Hepatocyte (in vitro differentiated cells): ENCODE data around the gene ZBTB22. TPM values are rescaled to one million over a fixed set of nuclear protein-coding genes. Genes with fewer than 3 reads are reported as not detected.
"Not testable (repeated sequence)": the region's sequence is repeated elsewhere in the genome, so short reads cannot be mapped to it uniquely, and the experiment has no call there.

ENCODE experiments used
- DNase-seq: peaks from one replicate; pipeline ENCODE4 v3.0.0-alpha.2; 2016; ENCODE audit warnings: low spot score
- H2AFZ ChIP-seq: fragments of 200-600 bp; sonication (generic); 2 replicates; pipeline ENCODE4 v1.6.0; 2016; ENCODE audit warnings: antibody characterized with exemption, mild to moderate bottlenecking
- H3K27ac ChIP-seq: fragments of 200-600 bp; sonication (generic); 2 replicates; pipeline ENCODE4 v1.5.1; 2016; ENCODE audit warnings: mild to moderate bottlenecking
- H3K27me3 ChIP-seq: fragments of 200-600 bp; sonication (generic); 2 replicates; pipeline ENCODE4 v1.6.1; 2016
- H3K36me3 ChIP-seq: fragments of 200-600 bp; sonication (generic); replicated peaks from 2 replicates; pipeline ENCODE4 v1.5.1; 2016; ENCODE audit warnings: low read depth; ENCODE audit not compliant: insufficient read depth
- H3K4me1 ChIP-seq: fragments of 200-600 bp; sonication (generic); 2 replicates; pipeline ENCODE4 v1.5.1; 2016; ENCODE audit warnings: mild to moderate bottlenecking, moderate library complexity; ENCODE audit not compliant: insufficient read depth
- H3K4me2 ChIP-seq: fragments of 200-600 bp; sonication (generic); 2 replicates; pipeline ENCODE4 v1.6.0; 2016
- H3K4me3 ChIP-seq: fragments of 200-600 bp; sonication (generic); 2 replicates; pipeline ENCODE4 v1.5.1; 2016; ENCODE audit warnings: mild to moderate bottlenecking
- H3K79me2 ChIP-seq: fragments of 200-600 bp; sonication (generic); 2 replicates; pipeline ENCODE4 v1.6.0; 2017; ENCODE audit warnings: mild to moderate bottlenecking
- H3K9me2 ChIP-seq: fragments of 200-600 bp; sonication (generic); replicated peaks from 2 replicates; pipeline ENCODE4 v1.6.0; 2017; ENCODE audit warnings: mild to moderate bottlenecking; ENCODE audit not compliant: insufficient read depth
- H3K9me3 ChIP-seq: fragments of 200-600 bp; sonication (generic); 2 replicates; pipeline ENCODE4 v1.5.1; 2016; ENCODE audit warnings: low read depth, mild to moderate bottlenecking
- H4K20me1 ChIP-seq: fragments of 200-600 bp; sonication (generic); 2 replicates; pipeline ENCODE4 v1.6.0; 2016; ENCODE audit warnings: mild to moderate bottlenecking; ENCODE audit not compliant: insufficient read depth, poor library complexity, severe bottlenecking
- EZH2 ChIP-seq: fragments of 200-600 bp; sonication (generic); IDR thresholded peaks from 2 replicates; pipeline ENCODE4 v1.6.1; 2016; ENCODE audit warnings: antibody characterized with exemption, mild to moderate bottlenecking, borderline replicate concordance
- EZH2phosphoT487 ChIP-seq: fragments of 200-600 bp; sonication (generic); IDR thresholded peaks from one replicate; pipeline ENCODE4 v1.6.1; 2018; ENCODE audit warnings: antibody characterized with exemption, mild to moderate bottlenecking, low read depth, moderate library complexity; ENCODE audit not compliant: unreplicated experiment, severe bottlenecking
- WGBS: methylation state at CpG from one replicate; pipeline ENCODE4 v1.1.6; 2016; ENCODE audit warnings: low lambda C conversion rate; ENCODE audit errors: missing lambda C conversion rate; 5-methylcytosine and 5-hydroxymethylcytosine counted together
- polyA plus RNA-seq: library from polyadenylated mRNA; unstranded; fragments of >200 nt; fragmentation: Nextera tagmentation; extraction: Ambion mirVana; gene quantifications from 2 replicates; pipeline ENCODE4 v1.2.1, GENCODE V29; 2016
- total RNA-seq: library from RNA; depleted of rRNA; stranded (reverse); fragments of >200 nt; gene quantifications from 2 replicates; pipeline ENCODE4 v1.2.3, GENCODE V29; 2014
- TF ChIP-seq, protein P1 (sequence below): fragments of 200-600 bp; sonication (generic); IDR thresholded peaks from 2 replicates; pipeline ENCODE4 v1.5.1; 2016; ENCODE audit warnings: antibody characterized with exemption, mild to moderate bottlenecking; ENCODE audit not compliant: poor library complexity

Gene ZBTB22
- total and polyA plus RNA-seq, 2 experiments from 2014 or later, result 23.2 to 23.4 TPM

GRCh38 chr6:33359331-33359730 is 41.8 kb upstream of the ZBTB22 start:
- Histone ChIP-seq H3K79me2 (no peaks in the 10 kb centered on the region), H4K20me1 (no peaks in the 10 kb centered on the region), H2AFZ (no peak overlapping the region), H3K9me2 (no peaks in the 10 kb centered on the region), H3K4me1 (peaks cover 10% of the 10 kb centered on the region), H3K4me3 (no peak overlapping the region), H3K27ac (no peak overlapping the region), H3K27me3 (no peaks in the 10 kb centered on the region), H3K9me3 (no peaks in the 10 kb centered on the region), H3K36me3 (no peaks in the 10 kb centered on the region), H3K4me2 (no peak overlapping the region)
- DNase-seq, result no peak
- TF ChIP-seq, protein P1, sequence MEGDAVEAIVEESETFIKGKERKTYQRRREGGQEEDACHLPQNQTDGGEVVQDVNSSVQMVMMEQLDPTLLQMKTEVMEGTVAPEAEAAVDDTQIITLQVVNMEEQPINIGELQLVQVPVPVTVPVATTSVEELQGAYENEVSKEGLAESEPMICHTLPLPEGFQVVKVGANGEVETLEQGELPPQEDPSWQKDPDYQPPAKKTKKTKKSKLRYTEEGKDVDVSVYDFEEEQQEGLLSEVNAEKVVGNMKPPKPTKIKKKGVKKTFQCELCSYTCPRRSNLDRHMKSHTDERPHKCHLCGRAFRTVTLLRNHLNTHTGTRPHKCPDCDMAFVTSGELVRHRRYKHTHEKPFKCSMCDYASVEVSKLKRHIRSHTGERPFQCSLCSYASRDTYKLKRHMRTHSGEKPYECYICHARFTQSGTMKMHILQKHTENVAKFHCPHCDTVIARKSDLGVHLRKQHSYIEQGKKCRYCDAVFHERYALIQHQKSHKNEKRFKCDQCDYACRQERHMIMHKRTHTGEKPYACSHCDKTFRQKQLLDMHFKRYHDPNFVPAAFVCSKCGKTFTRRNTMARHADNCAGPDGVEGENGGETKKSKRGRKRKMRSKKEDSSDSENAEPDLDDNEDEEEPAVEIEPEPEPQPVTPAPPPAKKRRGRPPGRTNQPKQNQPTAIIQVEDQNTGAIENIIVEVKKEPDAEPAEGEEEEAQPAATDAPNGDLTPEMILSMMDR, result no peak
- TF ChIP-seq EZH2, result no peak
- TF ChIP-seq EZH2phosphoT487, result no peak

GRCh38 chr6:33357160-33357871 is 39.8 kb upstream of the ZBTB22 start:
- H2AFZ ChIP-seq, H3K4me2 ChIP-seq, H3K9me3 ChIP-seq, H3K4me3 ChIP-seq, DNase-seq, H3K36me3 ChIP-seq, H3K9me2 ChIP-seq, H3K4me1 ChIP-seq, H3K79me2 ChIP-seq, H4K20me1 ChIP-seq, H3K27me3 ChIP-seq: not testable (repeated sequence)
- H3K27ac ChIP-seq, result peak overlapping the region; percentile 81
- WGBS, result 58% methylated on average over 13 of the region's 13 CpGs

DNA sequence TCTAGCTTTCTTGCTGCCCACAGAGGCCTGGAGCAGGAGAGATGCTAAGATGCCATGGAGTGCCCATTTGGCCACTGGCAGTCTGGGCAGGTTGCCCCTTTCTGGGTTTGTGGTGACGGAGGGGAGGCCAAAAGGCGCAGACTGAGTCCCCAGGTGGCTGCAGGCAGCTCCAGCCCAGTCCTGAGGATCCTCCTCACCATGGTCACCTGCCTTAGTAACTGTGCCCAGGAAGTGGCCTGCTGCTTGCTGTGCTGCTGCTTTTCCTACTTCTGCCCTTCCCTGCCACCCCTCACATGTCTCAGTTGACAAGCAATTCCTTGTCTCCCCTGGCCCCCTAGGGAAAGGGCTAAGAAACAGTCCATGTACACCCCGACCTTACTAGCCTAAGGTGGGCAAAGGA is 38.8 kb upstream of the ZBTB22 start:
- Histone ChIP-seq H3K27ac (peak overlapping the region; percentile 31), H3K79me2 (no peaks in the 10 kb centered on the region), H2AFZ (no peak overlapping the region), H3K9me3 (no peaks in the 10 kb centered on the region), H4K20me1 (no peaks in the 10 kb centered on the region), H3K4me3 (no peak overlapping the region), H3K9me2 (no peaks in the 10 kb centered on the region), H3K4me2 (no peak overlapping the region), H3K36me3 (no peaks in the 10 kb centered on the region), H3K27me3 (no peaks in the 10 kb centered on the region), H3K4me1 (peaks cover 10% of the 10 kb centered on the region)
- TF ChIP-seq, protein P1, result no peak
- TF ChIP-seq EZH2 (no peak), EZH2phosphoT487 (no peak)
- no peak for DNase-seq
- 91% methylated on average over 3 of the region's 3 CpGs for WGBS

DNA sequence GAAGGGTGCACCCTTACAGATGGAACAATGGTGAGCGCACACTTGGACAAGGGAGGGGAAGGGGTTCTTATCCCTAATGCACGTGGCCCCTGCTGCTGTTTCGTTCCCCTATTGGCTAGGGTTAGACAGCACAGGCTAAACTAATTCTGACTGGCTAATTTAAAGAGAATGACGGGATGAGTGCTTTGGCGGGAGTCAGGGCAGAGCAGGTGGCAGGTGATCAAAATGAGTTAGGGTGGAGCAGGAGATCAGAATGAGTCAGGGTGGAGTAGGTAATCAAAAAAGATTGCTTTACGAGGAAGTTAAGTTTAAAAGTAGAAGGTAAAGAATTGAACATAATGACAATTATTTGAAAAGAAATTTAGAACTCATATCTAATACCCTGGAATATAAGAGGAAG is 38.3 kb upstream of the ZBTB22 start:
- not testable (repeated sequence) for DNase-seq, H3K4me2 ChIP-seq, H3K36me3 ChIP-seq, H3K4me3 ChIP-seq, H2AFZ ChIP-seq, H3K9me3 ChIP-seq, H3K4me1 ChIP-seq, H3K79me2 ChIP-seq, H3K27me3 ChIP-seq, H4K20me1 ChIP-seq, H3K9me2 ChIP-seq
- 83% methylated on average over 6 of the region's 6 CpGs for WGBS
- peak overlapping the region; percentile 31 for H3K27ac ChIP-seq
